Measurements from ENCODE around the gene NCAN. TPM values are rescaled to one million over a fixed set of nuclear protein-coding genes. Genes with fewer than 3 reads are reported as not detected.

The NCAN gene
- total RNA-seq, 1 experiment from 2014 or later = 3.0 TPM

GRCh38 chr19:19207637-19208572, 3.9 kb upstream of the NCAN start:
- Mint-ChIP-seq H3K4me1 (peaks cover 3% of the 10 kb centered on the region; the same call in 1 of the 2 replicates), H3K36me3 (no peaks in the 10 kb centered on the region), H3K27me3 (ENCODE audit: low read depth) (peaks cover 90% of the 10 kb centered on the region), H3K27ac (no peak overlapping the region), H3K4me3 (no peak overlapping the region), H3K9me3 (peaks cover 7% of the 10 kb centered on the region; the same call in 1 of the 2 replicates)
- ChIA-PET CTCF (interaction anchor here (2.3 to 3.2 kb wide), 2 partner anchors 17 to 22 kb away, joined by 8 to 13 read pairs; no protein-coding TSS in a partner anchor), POLR2A (no interaction called here)
- TF ChIP-seq ZNF317 (CRISPR knock-in tag; IDR thresholded peaks at IDR 0.05; ENCODE audit: borderline replicate concordance, low read depth) = no peak
- TF ChIP-seq TEAD4 (CRISPR knock-in tag; IDR thresholded peaks at IDR 0.05) = no peak
- no peak for TF ChIP-seq SMAD4 (CRISPR knock-in tag; IDR thresholded peaks at IDR 0.05)
- TF ChIP-seq GTF2I (CRISPR knock-in tag; conservative IDR thresholded peaks at IDR 0.05) = no peak
- no peak for TF ChIP-seq PRRX2 (CRISPR knock-in tag; IDR thresholded peaks at IDR 0.05)
- no peak for TF ChIP-seq ZBTB21 (CRISPR knock-in tag; IDR thresholded peaks at IDR 0.05; ENCODE audit: borderline replicate concordance)
- no peak for TF ChIP-seq FOXP1 (CRISPR knock-in tag; IDR thresholded peaks at IDR 0.05; ENCODE audit: borderline replicate concordance)
- TF ChIP-seq ESRRA (CRISPR knock-in tag; IDR thresholded peaks at IDR 0.05; ENCODE audit: borderline replicate concordance) = no peak
- TF ChIP-seq TEAD1 (CRISPR knock-in tag; IDR thresholded peaks at IDR 0.05) = no peak
- no peak for TF ChIP-seq TP53 (CRISPR knock-in tag; IDR thresholded peaks at IDR 0.05)
- ATAC-seq = no peak
- no peak for DNase-seq (ENCODE audit: low spot score)

DNA sequence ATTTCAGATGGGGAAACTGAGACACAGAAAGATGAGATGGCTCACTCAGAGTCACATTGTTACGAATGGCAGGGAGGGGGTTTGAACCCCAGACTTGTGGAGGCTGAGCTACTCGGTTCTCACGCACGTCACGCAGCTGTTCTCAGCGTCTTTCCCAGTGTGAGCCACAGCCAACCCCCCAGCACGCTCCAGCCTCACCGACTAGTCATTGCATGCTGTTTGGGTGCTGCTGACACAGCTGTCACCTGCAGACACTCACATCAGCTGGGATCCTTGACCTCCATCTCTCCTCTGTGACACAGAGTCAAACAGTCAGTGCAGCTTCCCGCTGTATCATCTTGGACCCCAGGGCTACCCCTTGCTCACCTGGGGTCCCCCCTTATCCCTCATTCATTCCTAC, 2.4 kb upstream of the NCAN start:
- no peak for DNase-seq (ENCODE audit: low spot score)
- Mint-ChIP-seq H3K27ac (no peak overlapping the region), H3K36me3 (no peaks in the 10 kb centered on the region), H3K4me1 (peaks cover 16% of the 10 kb centered on the region), H3K27me3 (ENCODE audit: low read depth) (peaks cover 94% of the 10 kb centered on the region), H3K9me3 (peaks cover 7% of the 10 kb centered on the region; the same call in 1 of the 2 replicates), H3K4me3 (no peak overlapping the region)
- ChIA-PET POLR2A (no interaction called here), CTCF (interaction anchor here (1.1 to 3.2 kb wide), 3 partner anchors 16 to 93 kb away, joined by 3 to 13 read pairs (median 8); no protein-coding TSS in a partner anchor)
- no peak for ATAC-seq
- TF ChIP-seq, protein P1, sequence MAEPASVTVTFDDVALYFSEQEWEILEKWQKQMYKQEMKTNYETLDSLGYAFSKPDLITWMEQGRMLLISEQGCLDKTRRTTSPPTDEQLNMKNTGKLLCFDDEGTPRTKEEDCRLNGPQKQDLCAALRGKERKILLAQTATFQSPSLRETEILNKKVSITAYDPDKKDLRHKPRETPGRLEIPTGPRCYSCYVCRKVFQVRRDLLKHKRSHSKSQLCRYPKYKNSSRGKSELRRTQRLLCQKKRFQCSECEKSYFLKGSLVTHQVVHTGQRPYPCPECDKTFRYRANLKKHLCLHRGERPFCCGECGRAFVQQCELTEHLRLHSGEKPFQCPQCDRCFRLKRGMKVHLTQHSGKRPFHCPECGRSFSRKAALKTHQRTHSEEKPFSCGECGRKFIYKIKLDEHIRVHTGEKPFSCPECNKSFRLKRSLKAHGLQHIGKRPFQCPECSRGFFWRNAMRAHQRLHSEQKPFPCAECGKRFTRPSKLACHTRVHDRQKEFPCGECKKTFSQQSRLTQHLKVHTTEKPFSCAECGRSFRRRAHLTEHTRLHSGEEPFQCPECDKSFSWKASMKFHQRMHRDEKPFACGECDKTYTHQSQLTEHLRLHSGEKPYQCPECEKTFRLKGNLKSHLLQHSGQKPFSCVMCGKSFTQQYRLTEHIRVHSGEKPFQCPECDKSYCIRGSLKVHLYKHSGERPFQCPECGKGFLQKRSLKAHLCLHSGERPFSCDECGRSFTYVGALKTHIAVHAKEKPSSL (CRISPR knock-in tag; conservative IDR thresholded peaks at IDR 0.05) = no peak
- no peak for TF ChIP-seq PRRX2 (CRISPR knock-in tag; IDR thresholded peaks at IDR 0.05)
- no peak for TF ChIP-seq ESRRA (CRISPR knock-in tag; IDR thresholded peaks at IDR 0.05; ENCODE audit: borderline replicate concordance)
- no peak for TF ChIP-seq ZBTB21 (CRISPR knock-in tag; IDR thresholded peaks at IDR 0.05; ENCODE audit: borderline replicate concordance)
- TF ChIP-seq IRF1 (CRISPR knock-in tag; IDR thresholded peaks at IDR 0.05) = no peak
- no peak for TF ChIP-seq ATF2 (CRISPR knock-in tag; IDR thresholded peaks at IDR 0.05; ENCODE audit: borderline replicate concordance, low read depth)
- TF ChIP-seq, protein P2, sequence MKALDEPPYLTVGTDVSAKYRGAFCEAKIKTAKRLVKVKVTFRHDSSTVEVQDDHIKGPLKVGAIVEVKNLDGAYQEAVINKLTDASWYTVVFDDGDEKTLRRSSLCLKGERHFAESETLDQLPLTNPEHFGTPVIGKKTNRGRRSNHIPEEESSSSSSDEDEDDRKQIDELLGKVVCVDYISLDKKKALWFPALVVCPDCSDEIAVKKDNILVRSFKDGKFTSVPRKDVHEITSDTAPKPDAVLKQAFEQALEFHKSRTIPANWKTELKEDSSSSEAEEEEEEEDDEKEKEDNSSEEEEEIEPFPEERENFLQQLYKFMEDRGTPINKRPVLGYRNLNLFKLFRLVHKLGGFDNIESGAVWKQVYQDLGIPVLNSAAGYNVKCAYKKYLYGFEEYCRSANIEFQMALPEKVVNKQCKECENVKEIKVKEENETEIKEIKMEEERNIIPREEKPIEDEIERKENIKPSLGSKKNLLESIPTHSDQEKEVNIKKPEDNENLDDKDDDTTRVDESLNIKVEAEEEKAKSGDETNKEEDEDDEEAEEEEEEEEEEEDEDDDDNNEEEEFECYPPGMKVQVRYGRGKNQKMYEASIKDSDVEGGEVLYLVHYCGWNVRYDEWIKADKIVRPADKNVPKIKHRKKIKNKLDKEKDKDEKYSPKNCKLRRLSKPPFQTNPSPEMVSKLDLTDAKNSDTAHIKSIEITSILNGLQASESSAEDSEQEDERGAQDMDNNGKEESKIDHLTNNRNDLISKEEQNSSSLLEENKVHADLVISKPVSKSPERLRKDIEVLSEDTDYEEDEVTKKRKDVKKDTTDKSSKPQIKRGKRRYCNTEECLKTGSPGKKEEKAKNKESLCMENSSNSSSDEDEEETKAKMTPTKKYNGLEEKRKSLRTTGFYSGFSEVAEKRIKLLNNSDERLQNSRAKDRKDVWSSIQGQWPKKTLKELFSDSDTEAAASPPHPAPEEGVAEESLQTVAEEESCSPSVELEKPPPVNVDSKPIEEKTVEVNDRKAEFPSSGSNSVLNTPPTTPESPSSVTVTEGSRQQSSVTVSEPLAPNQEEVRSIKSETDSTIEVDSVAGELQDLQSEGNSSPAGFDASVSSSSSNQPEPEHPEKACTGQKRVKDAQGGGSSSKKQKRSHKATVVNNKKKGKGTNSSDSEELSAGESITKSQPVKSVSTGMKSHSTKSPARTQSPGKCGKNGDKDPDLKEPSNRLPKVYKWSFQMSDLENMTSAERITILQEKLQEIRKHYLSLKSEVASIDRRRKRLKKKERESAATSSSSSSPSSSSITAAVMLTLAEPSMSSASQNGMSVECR (CRISPR knock-in tag; IDR thresholded peaks at IDR 0.05; ENCODE audit: borderline replicate concordance) = no peak
- TF ChIP-seq EMX1 (CRISPR knock-in tag; IDR thresholded peaks at IDR 0.05) = no peak
- no peak for TF ChIP-seq GRHL2 (CRISPR knock-in tag; IDR thresholded peaks at IDR 0.05; ENCODE audit: insufficient replicate concordance, severe bottlenecking)
- TF ChIP-seq, protein P3, sequence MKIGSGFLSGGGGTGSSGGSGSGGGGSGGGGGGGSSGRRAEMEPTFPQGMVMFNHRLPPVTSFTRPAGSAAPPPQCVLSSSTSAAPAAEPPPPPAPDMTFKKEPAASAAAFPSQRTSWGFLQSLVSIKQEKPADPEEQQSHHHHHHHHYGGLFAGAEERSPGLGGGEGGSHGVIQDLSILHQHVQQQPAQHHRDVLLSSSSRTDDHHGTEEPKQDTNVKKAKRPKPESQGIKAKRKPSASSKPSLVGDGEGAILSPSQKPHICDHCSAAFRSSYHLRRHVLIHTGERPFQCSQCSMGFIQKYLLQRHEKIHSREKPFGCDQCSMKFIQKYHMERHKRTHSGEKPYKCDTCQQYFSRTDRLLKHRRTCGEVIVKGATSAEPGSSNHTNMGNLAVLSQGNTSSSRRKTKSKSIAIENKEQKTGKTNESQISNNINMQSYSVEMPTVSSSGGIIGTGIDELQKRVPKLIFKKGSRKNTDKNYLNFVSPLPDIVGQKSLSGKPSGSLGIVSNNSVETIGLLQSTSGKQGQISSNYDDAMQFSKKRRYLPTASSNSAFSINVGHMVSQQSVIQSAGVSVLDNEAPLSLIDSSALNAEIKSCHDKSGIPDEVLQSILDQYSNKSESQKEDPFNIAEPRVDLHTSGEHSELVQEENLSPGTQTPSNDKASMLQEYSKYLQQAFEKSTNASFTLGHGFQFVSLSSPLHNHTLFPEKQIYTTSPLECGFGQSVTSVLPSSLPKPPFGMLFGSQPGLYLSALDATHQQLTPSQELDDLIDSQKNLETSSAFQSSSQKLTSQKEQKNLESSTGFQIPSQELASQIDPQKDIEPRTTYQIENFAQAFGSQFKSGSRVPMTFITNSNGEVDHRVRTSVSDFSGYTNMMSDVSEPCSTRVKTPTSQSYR (CRISPR knock-in tag; IDR thresholded peaks at IDR 0.05) = no peak
- TF ChIP-seq, protein P4, sequence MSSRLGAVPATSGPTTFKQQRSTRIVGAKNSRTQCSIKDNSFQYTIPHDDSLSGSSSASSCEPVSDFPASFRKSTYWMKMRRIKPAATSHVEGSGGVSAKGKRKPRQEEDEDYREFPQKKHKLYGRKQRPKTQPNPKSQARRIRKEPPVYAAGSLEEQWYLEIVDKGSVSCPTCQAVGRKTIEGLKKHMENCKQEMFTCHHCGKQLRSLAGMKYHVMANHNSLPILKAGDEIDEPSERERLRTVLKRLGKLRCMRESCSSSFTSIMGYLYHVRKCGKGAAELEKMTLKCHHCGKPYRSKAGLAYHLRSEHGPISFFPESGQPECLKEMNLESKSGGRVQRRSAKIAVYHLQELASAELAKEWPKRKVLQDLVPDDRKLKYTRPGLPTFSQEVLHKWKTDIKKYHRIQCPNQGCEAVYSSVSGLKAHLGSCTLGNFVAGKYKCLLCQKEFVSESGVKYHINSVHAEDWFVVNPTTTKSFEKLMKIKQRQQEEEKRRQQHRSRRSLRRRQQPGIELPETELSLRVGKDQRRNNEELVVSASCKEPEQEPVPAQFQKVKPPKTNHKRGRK (CRISPR knock-in tag; IDR thresholded peaks at IDR 0.05; ENCODE audit: borderline replicate concordance) = no peak
- TF ChIP-seq MAX (CRISPR knock-in tag; IDR thresholded peaks at IDR 0.05) = no peak
